NCI-H1092 treated with DMSO at 0.1 percent for 48 hours (cell line): ENCODE results near the gene PNPLA7.
A peak's percentile ranks its signal among the peaks of the same experiment; 100 is the strongest.
"Not testable (repeated sequence)": the region's sequence is repeated elsewhere in the genome, so short reads cannot be mapped to it uniquely, and the experiment has no call there.

Experiments used
- DNase-seq: peaks from one replicate; lab custom pipeline; 2025; lab: John Stamatoyannopoulos, UW

The PNPLA7 gene

GRCh38 chr9:137460363-137461315 lies 89.6 kb downstream of the PNPLA7 start:
- DNase-seq = no peak

DNA sequence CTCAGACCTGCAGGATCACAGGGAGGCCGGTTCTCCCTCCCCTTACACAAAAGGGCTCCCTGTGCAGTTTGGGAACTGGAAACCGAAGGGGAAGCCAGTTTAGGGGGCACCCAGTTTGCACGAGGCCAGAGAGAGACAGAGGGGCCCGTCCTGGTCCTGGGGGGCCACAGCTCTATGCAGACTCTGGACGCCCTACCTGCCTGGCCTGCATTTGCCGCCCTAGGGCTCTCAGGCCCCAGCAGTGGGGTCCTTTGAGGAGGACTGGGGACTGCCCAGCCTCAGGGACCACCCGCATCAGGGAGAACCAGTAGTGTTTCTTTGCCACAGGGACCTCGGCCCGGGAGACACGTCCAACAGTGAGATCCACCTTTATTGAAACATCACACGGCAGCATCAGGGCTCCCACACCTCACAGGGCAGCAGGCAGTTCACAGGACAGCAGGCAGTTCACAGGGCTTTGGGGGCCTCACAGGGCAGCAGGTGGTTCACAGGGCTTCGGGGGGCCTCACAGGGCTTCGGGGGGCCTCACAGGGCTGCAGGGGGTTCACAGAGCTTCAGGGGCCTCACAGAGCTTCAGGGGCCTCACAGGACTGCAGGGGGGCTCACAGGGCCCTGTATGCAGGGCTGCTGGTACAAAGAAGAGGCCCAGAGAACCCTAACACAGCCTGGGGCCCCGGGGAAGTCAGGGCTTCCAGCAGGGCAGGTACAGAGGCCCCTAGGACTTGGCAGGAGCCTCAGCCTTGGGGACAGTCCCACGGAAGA lies 90.4 kb downstream of the PNPLA7 start:
- DNase-seq = no peak

GRCh38 chr9:137459152-137459600 lies 91.0 kb downstream of the PNPLA7 start, which contains the start of gene NSMF:
Gene NSMF (minus strand): TSS chr9:137459334. CDS start chr9:137459102, 232 bp downstream.
- peak; percentile 92 for DNase-seq

- peak; percentile 27 for DNase-seq
Observed at GRCh38 chr9:137458194-137459151, 91.7 kb downstream of the PNPLA7 start.

- DNase-seq = no peak
Observed at GRCh38 chr9:137457406-137458193, 92.6 kb downstream of the PNPLA7 start.

- DNase-seq = no peak
Observed at GRCh38 chr9:137456864-137457405, 93.3 kb downstream of the PNPLA7 start.

DNA sequence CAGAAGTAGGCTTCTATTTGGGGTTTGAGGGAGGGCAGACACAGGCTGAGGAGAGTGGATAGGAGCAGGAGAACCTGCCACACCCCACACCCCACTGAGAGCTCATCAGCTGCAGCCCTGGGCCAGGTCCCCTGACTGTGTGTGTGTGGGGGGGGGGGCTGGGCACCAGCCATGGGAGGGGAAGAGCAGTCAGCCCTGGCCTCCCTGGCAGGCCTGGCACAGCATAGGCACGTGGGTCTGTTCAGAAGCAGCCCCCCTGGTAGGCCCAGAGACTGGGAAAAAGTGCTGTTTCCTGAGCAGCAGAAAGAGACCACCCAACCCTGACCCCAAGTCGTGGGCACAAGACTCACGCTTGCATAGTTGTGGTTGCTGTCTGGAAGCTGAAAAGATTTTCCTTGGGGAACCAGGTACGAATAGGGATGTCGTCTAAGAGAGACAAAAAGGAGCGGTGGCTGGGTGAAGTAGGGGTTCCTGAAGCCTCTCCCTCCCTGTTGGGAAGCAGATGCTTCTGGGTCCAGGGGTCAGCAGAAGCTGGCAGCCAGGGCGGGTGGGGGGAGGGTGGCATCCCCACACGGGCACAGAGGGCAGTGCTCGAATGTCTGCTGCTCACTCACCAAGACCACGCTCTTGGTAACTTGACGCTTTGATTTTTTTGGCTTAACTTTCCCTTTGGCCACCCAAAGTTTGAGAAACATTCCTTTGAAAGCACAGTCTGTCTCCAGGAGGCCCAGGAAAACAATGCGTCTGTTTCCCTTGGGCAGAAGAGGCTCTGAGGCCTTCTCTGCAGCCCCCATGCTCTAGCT lies 93.9 kb downstream of the PNPLA7 start:
- no peak for DNase-seq

GRCh38 chr9:137455359-137455991 lies 94.7 kb downstream of the PNPLA7 start:
- DNase-seq = no peak

GRCh38 chr9:137454597-137455358 lies 95.4 kb downstream of the PNPLA7 start:
- no peak for DNase-seq

- no peak for DNase-seq
Observed at GRCh38 chr9:137454145-137454596, 96.0 kb downstream of the PNPLA7 start.

DNA sequence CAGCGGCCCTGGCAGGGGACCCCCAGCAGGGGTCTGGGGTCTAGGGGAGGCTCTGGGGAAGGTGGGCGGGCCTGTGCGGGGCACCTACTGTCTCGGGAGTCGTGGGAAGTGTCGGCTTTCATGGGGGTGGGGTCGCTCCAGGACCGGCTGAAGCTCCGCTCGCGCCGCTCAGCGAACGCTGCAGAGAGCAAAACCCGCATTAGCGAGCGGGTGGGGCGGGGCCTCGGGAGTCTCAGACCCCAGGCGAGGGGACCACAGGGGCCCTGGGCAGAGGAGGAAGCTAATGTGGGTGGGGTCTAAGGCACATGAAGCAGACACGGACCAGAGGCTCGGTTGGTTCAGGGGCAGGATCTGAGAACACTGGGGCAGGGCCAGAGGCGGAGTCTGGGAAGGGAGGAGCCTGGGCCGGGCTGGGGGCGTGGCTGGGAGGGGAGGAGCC lies 96.5 kb downstream of the PNPLA7 start:
- no peak for DNase-seq

- DNase-seq = no peak
Observed at GRCh38 chr9:137452761-137453642, 97.2 kb downstream of the PNPLA7 start.

GRCh38 chr9:137452006-137452760 lies 98.0 kb downstream of the PNPLA7 start:
- no peak for DNase-seq

- DNase-seq = not testable (repeated sequence)
Observed at GRCh38 chr9:137451264-137452005, 98.8 kb downstream of the PNPLA7 start.

GRCh38 chr9:137450539-137451222 lies 99.5 kb downstream of the PNPLA7 start:
- DNase-seq = not testable (repeated sequence)
